ENCODE results near the gene KSR1. TPM values are rescaled to one million over a fixed set of nuclear protein-coding genes. Genes with fewer than 3 reads are reported as not detected.

Gene KSR1
- total RNA-seq, 1 donor from 2014 or later = 122 TPM

DNA sequence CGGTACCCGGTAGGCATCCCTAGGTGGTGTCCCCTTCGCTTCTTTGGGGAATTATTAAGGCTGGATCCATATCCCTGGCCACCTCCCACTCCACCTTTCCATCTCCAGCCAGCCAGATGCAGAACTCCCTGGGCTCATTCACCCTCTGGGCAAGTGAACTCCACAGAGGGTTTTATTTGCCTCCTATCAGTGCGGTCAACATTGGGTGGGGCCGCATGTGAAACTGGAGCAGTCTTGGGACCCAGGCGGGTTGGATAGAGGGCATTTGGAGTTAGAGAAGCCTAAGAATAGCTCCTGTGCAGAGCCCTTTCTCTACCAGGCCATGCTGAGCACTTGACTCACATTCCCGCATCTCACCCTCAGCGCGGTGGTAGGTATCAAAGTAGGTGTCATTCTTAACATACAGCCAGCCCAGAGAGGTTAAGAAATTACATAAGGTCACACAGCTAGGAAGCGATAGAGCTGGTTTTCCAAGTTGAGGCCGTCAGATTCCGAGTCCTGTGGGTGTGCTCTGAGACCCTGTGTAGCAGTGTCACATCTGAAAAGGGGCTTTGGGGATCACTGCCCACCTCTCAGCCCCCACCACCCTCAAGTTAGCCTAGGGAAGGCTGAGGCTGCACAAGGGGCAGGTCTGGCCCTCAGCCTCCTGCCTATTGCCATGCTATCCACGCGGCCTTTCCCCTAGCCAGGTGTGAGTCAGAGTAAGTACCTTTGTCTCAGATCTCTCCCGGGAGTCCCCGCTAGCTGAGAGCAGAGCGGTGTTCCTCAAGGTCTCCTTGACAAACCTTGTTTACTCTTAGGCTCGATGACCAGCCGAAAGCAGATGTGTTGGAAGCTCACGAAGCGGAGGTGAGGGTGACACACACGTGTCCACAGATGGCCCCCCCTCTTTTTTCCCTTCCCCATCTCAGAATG lies 147.9 kb downstream of the KSR1 start:
- intact Hi-C loops (cut with micrococcal nuclease) = loop anchor here (1.0 to 5.0 kb wide), 3 partner anchors 47 to 152 kb away; no protein-coding TSS in a partner anchor
- Mint-ChIP-seq H3K36me3 (ENCODE audit: low read depth) (peaks cover 33% of the 10 kb centered on the region), H3K4me1 (ENCODE audit: low read depth) (peaks cover 41% of the 10 kb centered on the region), H3K27ac (no peak overlapping the region), H3K9me3 (no peaks in the 10 kb centered on the region), H3K27me3 (ENCODE audit: insufficient read depth) (no peaks in the 10 kb centered on the region), H3K4me3 (no peak overlapping the region)
- no peak for DNase-seq (ENCODE audit: low spot score)

DNA sequence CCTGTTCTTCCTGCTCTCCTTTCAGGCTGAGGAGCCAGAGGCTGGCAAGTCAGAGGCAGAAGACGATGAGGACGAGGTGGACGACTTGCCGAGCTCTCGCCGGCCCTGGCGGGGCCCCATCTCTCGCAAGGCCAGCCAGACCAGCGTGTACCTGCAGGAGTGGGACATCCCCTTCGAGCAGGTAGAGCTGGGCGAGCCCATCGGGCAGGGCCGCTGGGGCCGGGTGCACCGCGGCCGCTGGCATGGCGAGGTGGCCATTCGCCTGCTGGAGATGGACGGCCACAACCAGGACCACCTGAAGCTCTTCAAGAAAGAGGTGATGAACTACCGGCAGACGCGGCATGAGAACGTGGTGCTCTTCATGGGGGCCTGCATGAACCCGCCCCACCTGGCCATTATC lies 149.2 kb downstream of the KSR1 start:
- peaks cover 40% of the 10 kb centered on the region for H3K36me3 Mint-ChIP-seq (ENCODE audit: low read depth)
- peaks cover 39% of the 10 kb centered on the region for H3K4me1 Mint-ChIP-seq (ENCODE audit: low read depth)
- intact Hi-C loops (cut with micrococcal nuclease) = no loop called here
- no peaks in the 10 kb centered on the region for H3K9me3 Mint-ChIP-seq
- H3K4me3 Mint-ChIP-seq = no peak overlapping the region
- no peak overlapping the region for H3K27ac Mint-ChIP-seq
- DNase-seq (ENCODE audit: low spot score) = no peak
- no peaks in the 10 kb centered on the region for H3K27me3 Mint-ChIP-seq (ENCODE audit: insufficient read depth)

DNA sequence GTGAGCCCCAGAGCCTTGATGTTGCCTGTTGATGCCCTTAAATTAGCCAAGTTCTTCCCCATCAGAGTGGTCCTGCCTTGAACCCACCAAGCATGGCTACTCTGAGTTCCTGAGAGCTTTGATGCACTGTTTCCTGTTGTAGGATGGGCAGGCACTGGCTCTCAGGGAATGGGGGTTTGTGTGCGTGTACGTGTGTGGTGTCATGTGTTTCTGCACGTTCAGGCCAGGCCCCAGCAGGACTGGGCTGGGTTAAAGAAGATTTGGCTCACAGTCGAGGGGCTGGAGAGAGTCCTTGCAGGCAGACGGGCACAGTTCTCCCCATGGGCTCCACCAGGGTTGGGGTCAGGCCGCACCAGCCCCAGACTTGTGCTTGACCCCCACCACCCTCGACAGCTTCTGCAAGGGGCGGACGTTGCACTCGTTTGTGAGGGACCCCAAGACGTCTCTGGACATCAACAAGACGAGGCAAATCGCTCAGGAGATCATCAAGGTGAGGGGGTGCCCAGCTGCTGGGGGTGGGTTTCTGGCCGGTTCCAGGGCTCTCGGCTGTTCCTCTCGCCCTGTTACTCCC lies 151.4 kb downstream of the KSR1 start:
- DNase-seq (ENCODE audit: low spot score) = no peak
- no peaks in the 10 kb centered on the region for H3K27me3 Mint-ChIP-seq (ENCODE audit: insufficient read depth)
- H3K4me1 Mint-ChIP-seq (ENCODE audit: low read depth) = peaks cover 38% of the 10 kb centered on the region
- intact Hi-C loops (cut with micrococcal nuclease) = no loop called here
- H3K36me3 Mint-ChIP-seq (ENCODE audit: low read depth) = peaks cover 45% of the 10 kb centered on the region
- no peak overlapping the region for H3K4me3 Mint-ChIP-seq
- no peaks in the 10 kb centered on the region for H3K9me3 Mint-ChIP-seq
- H3K27ac Mint-ChIP-seq = no peak overlapping the region

DNA sequence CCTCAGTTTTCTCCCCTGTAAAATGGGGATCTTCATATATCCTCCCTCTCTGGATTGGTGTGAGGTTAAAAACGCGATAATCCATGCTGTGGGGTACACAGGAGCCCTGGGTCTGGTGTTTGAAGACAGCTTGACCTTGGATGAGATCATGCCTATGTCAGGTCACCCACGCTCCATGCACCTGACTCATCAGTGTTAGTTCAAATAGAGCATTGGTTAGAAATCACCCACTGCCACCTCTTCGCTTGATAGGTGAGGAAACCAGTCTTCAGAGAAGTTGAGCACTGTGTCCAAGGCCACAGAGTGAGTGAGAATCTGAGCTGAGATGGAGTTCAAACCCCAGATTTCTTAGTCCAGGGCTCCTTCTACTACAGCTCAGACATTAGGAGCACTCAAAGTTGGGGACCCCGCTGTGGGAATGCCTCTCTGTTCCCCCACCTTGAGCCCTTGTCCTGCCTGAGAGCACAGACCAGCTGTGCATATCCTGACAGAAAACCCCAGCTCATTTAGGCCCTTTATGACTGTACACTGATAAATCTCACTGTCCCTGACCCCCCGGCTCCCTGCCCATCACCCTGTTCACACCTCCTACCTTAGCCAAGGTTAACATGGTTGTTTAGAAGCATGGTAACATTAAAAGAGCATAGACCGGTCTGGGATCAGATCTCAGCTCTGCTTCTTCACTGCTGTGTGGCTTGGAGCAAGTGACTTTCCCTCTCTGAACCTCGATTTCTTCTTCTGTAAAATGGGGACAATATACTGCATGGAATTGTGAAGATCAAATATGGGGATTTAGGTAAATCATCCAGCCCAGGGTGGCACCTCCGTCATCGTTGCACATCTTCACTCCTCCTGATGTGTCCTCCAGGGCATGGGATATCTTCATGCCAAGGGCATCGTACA lies 152.3 kb downstream of the KSR1 start:
- no peaks in the 10 kb centered on the region for H3K9me3 Mint-ChIP-seq
- intact Hi-C loops (cut with micrococcal nuclease) = loop anchor here (1.0 kb wide), 1 partner anchor 43 kb away; no protein-coding TSS in a partner anchor
- peaks cover 43% of the 10 kb centered on the region for H3K36me3 Mint-ChIP-seq (ENCODE audit: low read depth)
- DNase-seq (ENCODE audit: low spot score) = no peak
- H3K27me3 Mint-ChIP-seq (ENCODE audit: insufficient read depth) = no peaks in the 10 kb centered on the region
- H3K4me1 Mint-ChIP-seq (ENCODE audit: low read depth) = peaks cover 32% of the 10 kb centered on the region
- peak overlapping the region; percentile 88 for H3K27ac Mint-ChIP-seq
- H3K4me3 Mint-ChIP-seq = no peak overlapping the region

DNA sequence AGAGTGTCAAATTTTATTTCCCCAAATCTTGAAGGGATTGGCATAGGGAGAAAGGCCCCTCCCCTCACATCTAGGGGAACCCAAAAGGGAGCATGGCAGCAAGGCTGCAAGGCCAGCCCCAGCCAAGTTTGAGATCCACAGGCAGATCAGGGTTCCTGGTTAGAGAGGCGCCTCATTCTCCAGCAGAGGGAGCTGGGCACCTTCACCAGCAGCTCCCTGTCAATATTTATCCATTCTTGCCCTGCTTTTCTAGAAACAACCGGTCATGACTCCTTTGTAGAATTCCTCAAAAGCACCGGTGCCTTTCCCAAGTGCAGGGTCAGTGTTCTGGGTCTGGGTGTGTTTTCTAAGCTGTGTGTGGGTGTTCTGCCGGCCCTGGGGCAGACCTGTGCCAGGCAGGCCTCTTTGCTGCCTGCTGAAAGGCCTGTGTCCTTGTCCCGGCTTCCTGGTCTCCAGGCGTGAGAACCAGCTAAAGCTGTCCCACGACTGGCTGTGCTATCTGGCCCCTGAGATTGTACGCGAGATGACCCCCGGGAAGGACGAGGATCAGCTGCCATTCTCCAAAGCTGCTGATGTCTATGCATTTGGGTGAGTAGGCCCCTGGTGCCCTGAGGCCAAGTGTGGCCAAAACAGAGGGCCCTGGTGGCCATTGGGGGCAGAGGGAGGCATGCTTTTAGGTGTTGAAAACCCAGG lies 153.5 kb downstream of the KSR1 start:
- Mint-ChIP-seq H3K27ac (no peak overlapping the region), H3K27me3 (ENCODE audit: insufficient read depth) (no peaks in the 10 kb centered on the region), H3K4me1 (ENCODE audit: low read depth) (peaks cover 32% of the 10 kb centered on the region), H3K9me3 (no peaks in the 10 kb centered on the region), H3K36me3 (ENCODE audit: low read depth) (peaks cover 50% of the 10 kb centered on the region), H3K4me3 (no peak overlapping the region)
- no peak for DNase-seq (ENCODE audit: low spot score)
- intact Hi-C loops (cut with micrococcal nuclease) = loop anchor here (1.0 kb wide), 1 partner anchor 42 kb away; no protein-coding TSS in a partner anchor

DNA sequence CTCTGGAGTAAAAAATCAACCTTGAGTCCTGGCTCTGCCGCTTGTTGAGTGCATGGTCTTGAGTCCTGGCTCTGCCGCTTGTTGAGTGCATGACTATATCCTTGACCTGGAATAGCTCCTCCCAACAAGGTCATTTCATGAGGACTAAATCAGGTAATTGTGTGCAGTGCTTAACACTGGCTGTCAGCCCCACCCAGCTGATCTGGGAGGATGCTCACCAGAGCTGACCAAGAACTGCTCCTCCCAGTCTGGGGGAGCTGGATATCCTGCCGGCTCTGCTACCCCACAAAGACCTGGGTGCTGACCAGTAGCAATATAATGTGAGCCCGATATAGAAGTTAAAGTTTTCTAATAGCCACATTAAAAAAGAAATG lies 154.0 kb downstream of the KSR1 start:
- H3K9me3 Mint-ChIP-seq = peaks cover 4% of the 10 kb centered on the region
- H3K4me3 Mint-ChIP-seq = no peak overlapping the region
- peaks cover 52% of the 10 kb centered on the region for H3K36me3 Mint-ChIP-seq (ENCODE audit: low read depth)
- H3K4me1 Mint-ChIP-seq (ENCODE audit: low read depth) = peaks cover 37% of the 10 kb centered on the region
- H3K27ac Mint-ChIP-seq = no peak overlapping the region
- intact Hi-C loops (cut with micrococcal nuclease) = no loop called here
- DNase-seq (ENCODE audit: low spot score) = no peak
- no peaks in the 10 kb centered on the region for H3K27me3 Mint-ChIP-seq (ENCODE audit: insufficient read depth)

DNA sequence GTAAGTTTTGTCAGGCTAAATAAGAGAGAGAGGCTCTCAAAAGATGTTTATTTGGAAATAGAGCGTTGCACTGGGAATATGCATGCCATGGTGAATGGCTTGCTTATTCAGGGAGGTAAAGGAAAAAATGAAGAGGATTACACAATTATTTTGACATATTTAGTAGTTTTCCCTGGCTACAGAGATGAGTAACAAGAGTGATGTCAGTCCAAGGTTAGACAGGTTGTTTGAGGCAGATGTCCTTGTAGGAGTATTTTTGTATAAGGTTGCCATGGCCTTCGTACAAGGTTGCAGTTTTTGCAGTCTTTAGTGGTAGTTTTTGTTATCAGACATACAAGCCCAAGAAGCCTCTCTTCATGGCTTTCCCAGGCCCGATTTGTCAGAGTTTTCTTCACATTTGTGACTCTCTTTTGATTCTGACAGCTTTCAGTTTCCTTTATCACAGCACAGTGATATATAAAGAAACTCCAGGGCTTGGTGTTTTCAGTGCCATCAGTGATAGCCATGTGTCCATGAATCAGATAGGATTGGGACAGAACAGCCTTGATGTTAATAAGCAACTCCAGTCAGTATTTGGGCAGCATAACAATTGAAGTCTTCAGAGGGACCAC lies 156.0 kb downstream of the KSR1 start:
- no peak overlapping the region for H3K4me3 Mint-ChIP-seq
- H3K9me3 Mint-ChIP-seq = peaks cover 5% of the 10 kb centered on the region
- intact Hi-C loops (cut with micrococcal nuclease) = no loop called here
- no peaks in the 10 kb centered on the region for H3K27me3 Mint-ChIP-seq (ENCODE audit: insufficient read depth)
- peaks cover 54% of the 10 kb centered on the region for H3K4me1 Mint-ChIP-seq (ENCODE audit: low read depth)
- DNase-seq (ENCODE audit: low spot score) = no peak
- peaks cover 62% of the 10 kb centered on the region for H3K36me3 Mint-ChIP-seq (ENCODE audit: low read depth)
- peak overlapping the region; percentile 70 for H3K27ac Mint-ChIP-seq

DNA sequence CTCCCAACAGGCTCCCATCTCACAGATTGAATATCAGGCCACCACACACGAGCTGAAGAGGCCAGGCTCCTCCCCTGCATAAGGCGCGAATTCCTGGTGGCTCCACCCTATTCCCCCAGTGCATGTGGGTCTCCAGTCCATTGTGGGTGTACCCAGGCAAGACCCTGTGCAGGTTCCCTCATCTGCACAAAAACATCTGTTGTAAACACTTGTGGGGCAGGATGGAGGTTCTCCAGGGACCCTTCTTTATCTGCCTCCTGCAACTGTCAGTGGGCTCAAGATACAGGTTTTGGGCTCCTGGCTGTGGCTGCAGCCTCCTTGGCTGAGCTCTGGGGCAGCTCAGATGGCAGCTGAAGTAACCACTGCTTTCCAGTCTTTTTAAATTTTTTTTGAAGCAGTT lies 157.2 kb downstream of the KSR1 start:
- Mint-ChIP-seq H3K27me3 (ENCODE audit: insufficient read depth) (no peaks in the 10 kb centered on the region), H3K27ac (no peak overlapping the region), H3K4me1 (ENCODE audit: low read depth) (peaks cover 50% of the 10 kb centered on the region), H3K9me3 (peaks cover 5% of the 10 kb centered on the region), H3K36me3 (ENCODE audit: low read depth) (peaks cover 67% of the 10 kb centered on the region), H3K4me3 (no peak overlapping the region)
- no peak for DNase-seq (ENCODE audit: low spot score)
- intact Hi-C loops (cut with micrococcal nuclease) = no loop called here

DNA sequence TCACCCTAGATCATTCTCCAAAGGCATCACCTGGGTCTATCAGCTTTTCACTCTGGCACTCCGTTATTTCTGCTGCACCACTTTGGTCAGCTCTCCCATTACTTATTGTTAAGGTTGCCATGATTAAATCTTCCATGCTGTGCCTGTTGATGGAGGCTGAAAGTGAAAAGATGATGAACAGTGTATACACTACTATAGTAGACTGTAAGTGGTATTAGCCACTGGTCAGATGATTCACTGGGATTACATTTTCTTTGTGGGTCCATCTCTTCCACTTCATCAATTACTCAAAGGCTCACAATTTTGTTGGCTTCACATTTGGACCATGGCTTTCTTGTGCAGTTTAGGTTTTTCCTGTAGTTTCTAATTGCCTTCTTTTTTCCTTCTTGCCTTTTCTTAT lies 158.9 kb downstream of the KSR1 start:
- peak overlapping the region; percentile 37 for H3K27ac Mint-ChIP-seq
- intact Hi-C loops (cut with micrococcal nuclease) = no loop called here
- peaks cover 5% of the 10 kb centered on the region for H3K9me3 Mint-ChIP-seq
- DNase-seq (ENCODE audit: low spot score) = no peak
- no peak overlapping the region for H3K4me3 Mint-ChIP-seq
- H3K27me3 Mint-ChIP-seq (ENCODE audit: insufficient read depth) = no peaks in the 10 kb centered on the region
- peaks cover 63% of the 10 kb centered on the region for H3K36me3 Mint-ChIP-seq (ENCODE audit: low read depth)
- H3K4me1 Mint-ChIP-seq (ENCODE audit: low read depth) = peaks cover 42% of the 10 kb centered on the region

DNA sequence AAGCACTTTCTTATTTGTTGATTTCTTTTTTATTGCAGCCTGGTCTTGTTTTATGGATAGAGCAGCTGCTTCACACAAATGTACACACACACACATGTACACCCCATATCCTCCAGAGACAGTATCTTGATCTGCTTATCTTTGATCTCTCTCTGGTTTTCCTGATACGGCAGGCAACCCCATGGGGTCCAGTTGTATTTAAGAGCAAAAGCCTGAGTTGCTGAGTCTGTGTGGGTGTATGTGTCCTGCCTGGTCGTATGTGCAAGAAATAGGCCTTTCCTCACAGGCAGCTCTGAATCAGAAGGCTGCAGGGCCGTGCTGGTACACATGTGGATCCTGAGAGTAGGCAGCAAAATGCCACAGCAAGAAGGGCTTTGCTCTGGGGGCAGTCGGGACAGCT lies 160.2 kb downstream of the KSR1 start:
- Mint-ChIP-seq H3K36me3 (ENCODE audit: low read depth) (peaks cover 68% of the 10 kb centered on the region), H3K4me1 (ENCODE audit: low read depth) (peaks cover 50% of the 10 kb centered on the region), H3K27me3 (ENCODE audit: insufficient read depth) (no peaks in the 10 kb centered on the region), H3K27ac (peak overlapping the region; percentile 81), H3K9me3 (peaks cover 5% of the 10 kb centered on the region), H3K4me3 (peak overlapping the region; percentile 48)
- intact Hi-C loops (cut with micrococcal nuclease) = loop anchor here (1.0 kb wide), 1 partner anchor 15 kb away; the partner anchor contains the start of gene LGALS9
- DNase-seq (ENCODE audit: low spot score) = no peak

DNA sequence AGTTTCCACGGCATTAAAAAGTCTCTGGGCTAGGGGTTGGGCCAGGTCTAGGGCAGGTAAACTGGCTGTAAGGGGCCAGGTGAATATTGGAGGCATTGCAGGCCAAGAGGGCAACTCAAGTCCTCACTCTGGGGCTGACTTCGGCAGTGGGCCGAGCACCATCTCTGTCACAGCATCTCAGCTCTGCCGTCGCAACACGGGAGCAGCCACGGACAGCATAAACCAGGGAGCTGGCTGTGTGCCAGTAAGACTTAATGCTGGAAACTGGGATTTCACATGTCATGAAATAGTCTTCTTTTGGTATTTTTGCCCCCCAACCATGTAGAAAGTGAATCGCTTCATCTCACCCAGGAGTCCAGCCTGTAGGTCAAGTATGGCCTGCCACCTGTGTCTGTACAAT lies 162.2 kb downstream of the KSR1 start:
- intact Hi-C loops (cut with micrococcal nuclease) = no loop called here
- DNase-seq (ENCODE audit: low spot score) = no peak
- Mint-ChIP-seq H3K27me3 (ENCODE audit: insufficient read depth) (no peaks in the 10 kb centered on the region), H3K4me3 (no peak overlapping the region), H3K4me1 (ENCODE audit: low read depth) (peaks cover 42% of the 10 kb centered on the region), H3K36me3 (ENCODE audit: low read depth) (peaks cover 72% of the 10 kb centered on the region), H3K27ac (no peak overlapping the region), H3K9me3 (peaks cover 5% of the 10 kb centered on the region)

DNA sequence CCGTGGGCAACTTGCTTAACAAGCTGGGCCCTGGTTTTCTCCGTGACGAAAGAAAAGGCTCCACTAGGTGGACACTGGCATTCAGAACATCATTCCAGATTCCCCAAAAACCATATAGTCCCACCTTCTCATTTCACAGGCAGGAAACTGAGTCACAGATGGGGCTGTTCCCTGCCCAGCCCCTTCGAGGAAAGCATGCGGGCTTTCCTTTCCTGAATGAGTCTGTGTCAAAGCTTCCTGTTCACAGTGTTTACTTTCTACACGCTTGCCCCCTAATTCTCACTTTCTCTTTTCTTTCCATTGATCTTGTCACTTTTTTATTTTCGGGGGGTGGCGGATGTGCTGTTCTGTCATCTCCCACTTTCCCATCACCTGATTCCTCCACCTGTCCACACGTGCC lies 164.5 kb downstream of the KSR1 start:
- no peak for DNase-seq (ENCODE audit: low spot score)
- H3K4me3 Mint-ChIP-seq = no peak overlapping the region
- peak overlapping the region; percentile 71 for H3K27ac Mint-ChIP-seq
- intact Hi-C loops (cut with micrococcal nuclease) = no loop called here
- no peaks in the 10 kb centered on the region for H3K9me3 Mint-ChIP-seq
- peaks cover 59% of the 10 kb centered on the region for H3K36me3 Mint-ChIP-seq (ENCODE audit: low read depth)
- H3K27me3 Mint-ChIP-seq (ENCODE audit: insufficient read depth) = no peaks in the 10 kb centered on the region
- H3K4me1 Mint-ChIP-seq (ENCODE audit: low read depth) = peaks cover 33% of the 10 kb centered on the region
